HCT116 (cell line): ENCODE results near the gene PTTG1IP. TPM values are rescaled to one million over a fixed set of nuclear protein-coding genes. Genes with fewer than 3 reads are reported as not detected.
"Not testable (repeated sequence)": the region's sequence is repeated elsewhere in the genome, so short reads cannot be mapped to it uniquely, and the experiment has no call there.

Experiments
- ATAC-seq: fragments of 200-7000 bp; cut with Tn5 transposase; 2 replicates; pipeline ENCODE4 v1.9.1; 2020; ENCODE audit warnings: mild to moderate bottlenecking, moderate library complexity
- BruUV-seq: library from RNA; stranded (reverse); fragments of 400-500 nt; replicated peaks from 2 replicates; lab custom pipeline; 2021; lab: Mats Ljungman, UMichigan
- CTCF ChIA-PET: fragments of 300-600 bp; sonication (Branson Sonifier 250); formaldehyde crosslinking; loops from one replicate; lab custom pipeline; 2021; ENCODE audit warnings: antibody characterized with exemption; lab: Charles Lee
- POLR2A ChIA-PET: fragments of 300-600, 350-600 bp; sonication (Branson Sonifier 250); formaldehyde crosslinking; loops from one replicate; lab custom pipeline; 2021; ENCODE audit warnings: antibody characterized with exemption; lab: Charles Lee
- RAD21 ChIA-PET, 2 experiments: fragments of 300-600 bp; sonication (Branson Sonifier 250); formaldehyde crosslinking; loops; one replicate each; lab custom pipeline; 2023; ENCODE audit warnings: low total read pairs in 2 of 2; ENCODE audit not compliant: uncharacterized antibody in 2 of 2, unreplicated experiment in 2 of 2, low non-redundant PET in 1 of 2; lab: Charles Lee
- DNase-seq: peaks from one replicate; pipeline ENCODE4 v3.0.0-alpha.2; 2010; ENCODE audit warnings: low read depth, low spot score
- H2AFZ ChIP-seq: fragments of 200-600 bp; shearing (Covaris generic), sonication (generic); 2 replicates; pipeline ENCODE4 v1.6.1; 2017; ENCODE audit warnings: low read depth, mixed run types, mixed read lengths, antibody characterized with exemption, low read length; ENCODE audit not compliant: poor library complexity, severe bottlenecking
- H3K27ac ChIP-seq: 2 replicates; pipeline ENCODE4 v1.5.1; 2012; ENCODE audit warnings: low read depth, low read length
- H3K27me3 ChIP-seq: fragments of 200-600 bp; sonication (generic); 2 replicates; pipeline ENCODE4 v1.6.1; 2016; ENCODE audit warnings: mixed run types, low read length, mixed read lengths; ENCODE audit not compliant: insufficient read depth
- H3K36me3 ChIP-seq, 2 experiments: fragments of 200-500 bp in 1 of 2; fragments of 200-600 bp in 1 of 2; sonication (Bioruptor generic) in 1 of 2; sonication (generic) in 1 of 2; 2 replicates each; pipeline versions ENCODE4 v1.5.1 to v1.6.1; 2014 to 2016; ENCODE audit warnings: low read length in 2 of 2, inconsistent platforms in 1 of 2, mixed read lengths in 1 of 2, mixed run types in 1 of 2; ENCODE audit not compliant: insufficient read depth in 2 of 2, control insufficient read depth in 1 of 2
- H3K4me1 ChIP-seq, 2 experiments: fragments of 200-600 bp in 1 of 2; sonication (generic) in 1 of 2; 2 replicates each; pipeline versions ENCODE4 v1.5.1 to v1.6.1; 2012 to 2017; ENCODE audit warnings: low read length in 2 of 2, inconsistent platforms in 1 of 2, mild to moderate bottlenecking in 1 of 2, mixed read lengths in 1 of 2, mixed run types in 1 of 2, moderate library complexity in 1 of 2; ENCODE audit not compliant: insufficient read depth in 2 of 2, control insufficient read depth in 1 of 2
- H3K4me2 ChIP-seq: fragments of 200-600 bp; sonication (generic); 2 replicates; pipeline ENCODE4 v1.6.1; 2017; ENCODE audit warnings: mixed run types, low read length, mixed read lengths
- H3K4me3 ChIP-seq, 2 experiments: fragments of 200-600 bp in 1 of 2; sonication (generic) in 1 of 2; replicated peaks in 1 of 2; 2 replicates each; pipeline ENCODE4 v1.5.1; 2011 to 2016; ENCODE audit warnings: low read length in 2 of 2, control low read depth in 1 of 2, low read depth in 1 of 2, mild to moderate bottlenecking in 1 of 2, mixed read lengths in 1 of 2, mixed run types in 1 of 2
- H3K79me2 ChIP-seq: fragments of 200-600 bp; sonication (generic); 2 replicates; pipeline ENCODE4 v1.6.1; 2017; ENCODE audit warnings: mild to moderate bottlenecking, mixed run types, low read length, moderate library complexity, mixed read lengths; ENCODE audit not compliant: insufficient read depth
- H3K9ac ChIP-seq: fragments of 200-600 bp; sonication (generic); 2 replicates; pipeline ENCODE4 v1.6.1; 2016; ENCODE audit warnings: low read length, mixed read lengths
- H3K9me2 ChIP-seq: fragments of 200-600 bp; sonication (generic), shearing (Covaris generic); 2 replicates; pipeline ENCODE4 v1.6.1; 2017; ENCODE audit warnings: mixed run types, mild to moderate bottlenecking, moderate library complexity; ENCODE audit not compliant: insufficient read depth
- H3K9me3 ChIP-seq, 2 experiments: fragments of 200-500 bp in 1 of 2; fragments of 200-600 bp in 1 of 2; sonication (Bioruptor generic) in 1 of 2; sonication (generic) in 1 of 2; 2 replicates each; pipeline ENCODE4 v1.6.1; 2014 to 2017; ENCODE audit warnings: low read length in 2 of 2, mixed read lengths in 2 of 2, inconsistent platforms in 1 of 2, low read depth in 1 of 2, mild to moderate bottlenecking in 1 of 2, mixed run types in 1 of 2, moderate library complexity in 1 of 2; ENCODE audit not compliant: control insufficient read depth in 1 of 2, insufficient read depth in 1 of 2
- H4K20me1 ChIP-seq: fragments of 200-600 bp; sonication (generic), shearing (Covaris generic); 2 replicates; pipeline ENCODE4 v1.6.1; 2017; ENCODE audit warnings: mixed run types, mild to moderate bottlenecking, moderate library complexity; ENCODE audit not compliant: insufficient read depth
- SP1 ChIP-seq: IDR thresholded peaks from 2 replicates; pipeline ENCODE4 v1.6.1; 2012; ENCODE audit warnings: low read depth
- intact Hi-C: fragments of 100-400 bp; cut with micrococcal nuclease; formaldehyde crosslinking; loops from 2 replicates; pipeline ENCODE4 v1.10.0; 2022
- total RNA-seq: library from RNA; stranded (reverse); gene quantifications from one replicate; pipeline ENCODE4 v1.2.1, GENCODE V29; 2021; ENCODE audit not compliant: unreplicated experiment

The PTTG1IP gene
- total RNA-seq, 1 experiment from 2014 or later = 83.4 TPM

GRCh38 chr21:44880405-44881197 lies 7.1 kb upstream of the PTTG1IP start:
- Histone ChIP-seq H3K79me2 (no peaks in the 10 kb centered on the region), H3K9me2 (no peaks in the 10 kb centered on the region), H3K36me3 (no peaks in the 10 kb centered on the region), H3K4me2 (no peak overlapping the region), H3K9me3 (no peaks in the 10 kb centered on the region), H3K27me3 (peaks cover 4% of the 10 kb centered on the region; the same call in 1 of the 2 replicates), H3K4me1 (peaks cover 0 to 3% of the 10 kb centered on the region in 2 experiments; a peak in 1 of 4 replicates), H4K20me1 (no peaks in the 10 kb centered on the region), H3K4me3 (no peak overlapping the region), H2AFZ (no peak overlapping the region), H3K9ac (no peak overlapping the region), H3K27ac (no peak overlapping the region)
- ATAC-seq (no peak), DNase-seq (no peak)
- CTCF ChIA-PET = no interaction called here
- no TSS peak for BruUV-seq
- POLR2A ChIA-PET = no interaction called here
- RAD21 ChIA-PET = no interaction called here
- no peak for TF ChIP-seq SP1
- intact Hi-C loops = no loop called here

DNA sequence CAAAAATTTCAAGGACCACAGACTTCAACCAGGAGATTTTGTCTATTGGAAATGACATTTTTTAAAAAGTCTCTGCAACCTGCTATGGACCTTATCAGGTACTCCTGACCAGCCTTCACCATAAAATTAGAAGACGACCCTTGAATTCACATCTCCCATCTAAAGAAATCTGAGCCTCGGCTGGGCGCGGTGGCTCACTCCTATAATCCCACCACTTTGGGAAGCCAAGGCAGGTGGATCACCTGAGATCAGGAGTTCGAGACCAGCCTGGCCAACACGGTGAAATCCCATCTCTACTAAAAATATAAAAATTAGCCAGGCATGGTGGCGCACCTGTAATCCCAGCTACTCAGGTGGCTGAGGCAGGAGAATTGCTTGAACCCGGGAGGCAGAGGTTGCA lies 5.7 kb upstream of the PTTG1IP start:
- ATAC-seq, H2AFZ ChIP-seq, H3K4me3 ChIP-seq, POLR2A ChIA-PET, RAD21 ChIA-PET, H3K9me3 ChIP-seq, H3K27me3 ChIP-seq, DNase-seq, CTCF ChIA-PET, H3K27ac ChIP-seq, H4K20me1 ChIP-seq, H3K36me3 ChIP-seq, H3K9me2 ChIP-seq, H3K79me2 ChIP-seq, BruUV-seq, H3K9ac ChIP-seq, H3K4me1 ChIP-seq, H3K4me2 ChIP-seq, intact Hi-C loops: not testable (repeated sequence)
